ENCODE results near the gene DSCAM. TPM values are rescaled to one million over a fixed set of nuclear protein-coding genes. Genes with fewer than 3 reads are reported as not detected.

DSCAM gene
- total RNA-seq, 1 experiment from 2014 or later = not detected

- no TSS peak for BruUV-seq (replicated peaks)
- H3K9me3 ChIP-seq (ENCODE audit: control insufficient read depth in 1 of 2, insufficient read depth in 1 of 2, low read depth in 1 of 2, low read length in 2 of 2) = peaks cover 27 to 37% of the 10 kb centered on the region in 2 experiments; a peak in 2 of 4 replicates
- no peak for TF ChIP-seq CBX3 (IDR thresholded peaks at IDR 0.05; ENCODE audit: low read depth)
- TF ChIP-seq FOSL1 (IDR thresholded peaks at IDR 0.05; ENCODE audit: low read depth) = no peak
- TF ChIP-seq SIN3A (IDR thresholded peaks at IDR 0.05; ENCODE audit: low read depth) = no peak
- TF ChIP-seq EGR1 (IDR thresholded peaks at IDR 0.05; ENCODE audit: low read depth) = no peak
- no peak for TF ChIP-seq EZH2 (IDR thresholded peaks at IDR 0.05)
- no peak for TF ChIP-seq ZFX (IDR thresholded peaks at IDR 0.05)
- TF ChIP-seq POLR2A (IDR thresholded peaks at IDR 0.05; ENCODE audit: borderline replicate concordance, extremely low read depth, insufficient read depth, insufficient read length) = no peak
- TF ChIP-seq JUND (IDR thresholded peaks at IDR 0.05) = no peak
- TF ChIP-seq REST (IDR thresholded peaks at IDR 0.05; ENCODE audit: low read depth) = no peak
- TF ChIP-seq POLR2AphosphoS5 (IDR thresholded peaks at IDR 0.05; ENCODE audit: low read depth, low read length) = no peak
- no peak for TF ChIP-seq ATF3 (IDR thresholded peaks at IDR 0.05)
- TF ChIP-seq RAD21 (IDR thresholded peaks at IDR 0.05; ENCODE audit: low read depth) = no peak
- no peaks in the 10 kb centered on the region for H3K36me3 ChIP-seq (ENCODE audit: control insufficient read depth in 1 of 2, insufficient read depth in 2 of 2, low read length in 2 of 2)
- no peaks in the 10 kb centered on the region for H4K20me1 ChIP-seq (ENCODE audit: insufficient read depth)
- ChIA-PET CTCF (no interaction called here), RAD21 (ENCODE audit: low non-redundant PET in 1 of 2, low total read pairs in 2 of 2, uncharacterized antibody in 2 of 2, unreplicated experiment in 2 of 2) (no interaction called here), POLR2A (no interaction called here)
- no peaks in the 10 kb centered on the region for H3K4me1 ChIP-seq (ENCODE audit: control insufficient read depth in 1 of 2, insufficient read depth in 2 of 2, low read length in 2 of 2)
- no peak overlapping the region for H3K4me3 ChIP-seq (replicated peaks in 1 of 2; ENCODE audit: low read depth in 1 of 2, low read length in 2 of 2)
- no peaks in the 10 kb centered on the region for H3K9me2 ChIP-seq (ENCODE audit: insufficient read depth)
- ATAC-seq = no peak
- H3K9ac ChIP-seq (ENCODE audit: low read length) = no peak overlapping the region
- H3K27me3 ChIP-seq (ENCODE audit: insufficient read depth, low read length) = no peaks in the 10 kb centered on the region
- H3K4me2 ChIP-seq (ENCODE audit: low read length) = no peak overlapping the region
- H3K27ac ChIP-seq (ENCODE audit: low read depth, low read length) = no peak overlapping the region
- H2AFZ ChIP-seq (ENCODE audit: low read depth, low read length, poor library complexity, severe bottlenecking) = no peak overlapping the region
- intact Hi-C loops (cut with micrococcal nuclease) = no loop called here
- no peak for DNase-seq (ENCODE audit: low read depth, low spot score)
- no peaks in the 10 kb centered on the region for H3K79me2 ChIP-seq (ENCODE audit: insufficient read depth, low read length)
These were observed 659.7 kb downstream of the DSCAM start for GRCh38 chr21:40187244-40187643.

All from HCT116 (cell line).